HL-60 (cell line): ENCODE results near the gene ASB12.

Experiments
- GABPA ChIP-seq: IDR thresholded peaks from 2 replicates; pipeline ENCODE4 v1.6.1; 2012; ENCODE audit warnings: low read depth
- SPI1 ChIP-seq: IDR thresholded peaks from 2 replicates; pipeline ENCODE4 v1.6.1; 2012; ENCODE audit warnings: low read depth, mild to moderate bottlenecking, borderline replicate concordance
- TF ChIP-seq, protein P1 (sequence below): IDR thresholded peaks from one replicate; pipeline ENCODE4 v1.5.1; 2011; ENCODE audit warnings: low read length, control low read depth, inconsistent platforms; ENCODE audit not compliant: insufficient read depth
- TF ChIP-seq, protein P2 (sequence below): IDR thresholded peaks from 2 replicates; pipeline ENCODE4 v1.6.1; 2012; ENCODE audit warnings: low read depth; ENCODE audit not compliant: insufficient replicate concordance

DNA sequence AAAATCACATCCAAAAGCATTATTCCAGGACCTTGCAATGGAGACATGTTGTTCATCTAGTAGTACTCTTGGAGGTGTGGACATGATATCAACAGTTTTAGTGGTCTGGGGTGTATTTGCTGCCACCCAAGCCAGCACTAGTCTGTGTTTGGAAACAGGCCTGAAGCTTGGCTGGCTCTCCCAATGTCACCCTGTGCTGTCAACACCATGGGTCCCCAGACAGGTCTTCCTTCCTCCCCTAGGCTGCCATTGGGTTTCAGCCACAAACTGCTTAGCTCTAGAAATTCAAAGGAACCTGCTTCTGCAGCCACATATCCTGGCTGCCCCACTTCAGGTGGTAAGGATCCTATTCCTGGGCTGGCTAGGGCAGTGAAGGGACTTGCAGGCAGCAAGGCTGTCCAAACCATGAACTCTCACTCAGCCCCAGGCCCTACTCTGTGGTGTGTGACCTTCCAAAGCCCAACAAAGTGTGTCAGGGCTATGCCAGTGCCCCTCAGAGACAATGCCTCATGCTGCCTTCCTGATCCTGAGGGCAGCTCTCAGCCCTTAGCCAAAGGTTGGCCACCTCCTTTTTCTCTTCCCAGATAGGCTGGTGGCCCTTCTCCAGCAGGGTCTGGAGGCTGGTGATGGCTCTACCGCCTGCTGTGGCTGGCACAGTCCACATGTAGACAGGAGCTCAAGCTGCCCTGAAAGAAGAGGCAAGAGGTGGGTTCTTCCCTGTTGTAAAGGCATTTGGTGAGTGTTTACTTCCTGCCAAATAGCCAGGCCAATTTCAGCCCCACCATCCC is 43.2 kb downstream of the ASB12 start:
- no peak for TF ChIP-seq SPI1
- TF ChIP-seq, protein P1, sequence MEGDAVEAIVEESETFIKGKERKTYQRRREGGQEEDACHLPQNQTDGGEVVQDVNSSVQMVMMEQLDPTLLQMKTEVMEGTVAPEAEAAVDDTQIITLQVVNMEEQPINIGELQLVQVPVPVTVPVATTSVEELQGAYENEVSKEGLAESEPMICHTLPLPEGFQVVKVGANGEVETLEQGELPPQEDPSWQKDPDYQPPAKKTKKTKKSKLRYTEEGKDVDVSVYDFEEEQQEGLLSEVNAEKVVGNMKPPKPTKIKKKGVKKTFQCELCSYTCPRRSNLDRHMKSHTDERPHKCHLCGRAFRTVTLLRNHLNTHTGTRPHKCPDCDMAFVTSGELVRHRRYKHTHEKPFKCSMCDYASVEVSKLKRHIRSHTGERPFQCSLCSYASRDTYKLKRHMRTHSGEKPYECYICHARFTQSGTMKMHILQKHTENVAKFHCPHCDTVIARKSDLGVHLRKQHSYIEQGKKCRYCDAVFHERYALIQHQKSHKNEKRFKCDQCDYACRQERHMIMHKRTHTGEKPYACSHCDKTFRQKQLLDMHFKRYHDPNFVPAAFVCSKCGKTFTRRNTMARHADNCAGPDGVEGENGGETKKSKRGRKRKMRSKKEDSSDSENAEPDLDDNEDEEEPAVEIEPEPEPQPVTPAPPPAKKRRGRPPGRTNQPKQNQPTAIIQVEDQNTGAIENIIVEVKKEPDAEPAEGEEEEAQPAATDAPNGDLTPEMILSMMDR: no peak
- TF ChIP-seq GABPA: no peak
- TF ChIP-seq, protein P2, sequence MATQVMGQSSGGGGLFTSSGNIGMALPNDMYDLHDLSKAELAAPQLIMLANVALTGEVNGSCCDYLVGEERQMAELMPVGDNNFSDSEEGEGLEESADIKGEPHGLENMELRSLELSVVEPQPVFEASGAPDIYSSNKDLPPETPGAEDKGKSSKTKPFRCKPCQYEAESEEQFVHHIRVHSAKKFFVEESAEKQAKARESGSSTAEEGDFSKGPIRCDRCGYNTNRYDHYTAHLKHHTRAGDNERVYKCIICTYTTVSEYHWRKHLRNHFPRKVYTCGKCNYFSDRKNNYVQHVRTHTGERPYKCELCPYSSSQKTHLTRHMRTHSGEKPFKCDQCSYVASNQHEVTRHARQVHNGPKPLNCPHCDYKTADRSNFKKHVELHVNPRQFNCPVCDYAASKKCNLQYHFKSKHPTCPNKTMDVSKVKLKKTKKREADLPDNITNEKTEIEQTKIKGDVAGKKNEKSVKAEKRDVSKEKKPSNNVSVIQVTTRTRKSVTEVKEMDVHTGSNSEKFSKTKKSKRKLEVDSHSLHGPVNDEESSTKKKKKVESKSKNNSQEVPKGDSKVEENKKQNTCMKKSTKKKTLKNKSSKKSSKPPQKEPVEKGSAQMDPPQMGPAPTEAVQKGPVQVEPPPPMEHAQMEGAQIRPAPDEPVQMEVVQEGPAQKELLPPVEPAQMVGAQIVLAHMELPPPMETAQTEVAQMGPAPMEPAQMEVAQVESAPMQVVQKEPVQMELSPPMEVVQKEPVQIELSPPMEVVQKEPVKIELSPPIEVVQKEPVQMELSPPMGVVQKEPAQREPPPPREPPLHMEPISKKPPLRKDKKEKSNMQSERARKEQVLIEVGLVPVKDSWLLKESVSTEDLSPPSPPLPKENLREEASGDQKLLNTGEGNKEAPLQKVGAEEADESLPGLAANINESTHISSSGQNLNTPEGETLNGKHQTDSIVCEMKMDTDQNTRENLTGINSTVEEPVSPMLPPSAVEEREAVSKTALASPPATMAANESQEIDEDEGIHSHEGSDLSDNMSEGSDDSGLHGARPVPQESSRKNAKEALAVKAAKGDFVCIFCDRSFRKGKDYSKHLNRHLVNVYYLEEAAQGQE: no peak
